Testis (tissue), 2 donors: ENCODE data around the gene LNX1.

Experiments used
- POLR2A ChIP-seq: fragments of 450-650 bp; IDR thresholded peaks from one replicate; pipeline ENCODE4 v1.6.1; 2017; ENCODE audit warnings: antibody characterized with exemption, mild to moderate bottlenecking, moderate library complexity
- TF ChIP-seq, protein P1 (sequence below), 3 experiments: fragments of 450-650 bp in 2 of 3; fragments of 200-600 bp in 1 of 3; sonication (generic) in 1 of 3; IDR thresholded peaks; one replicate each; pipeline ENCODE4 v1.5.1; 2016 to 2019; ENCODE audit warnings: antibody characterized with exemption in 3 of 3, mild to moderate bottlenecking in 2 of 3, moderate library complexity in 1 of 3

GRCh38 chr4:53479736-53480525 is 111.4 kb downstream of the LNX1 start:
- TF ChIP-seq, protein P1, sequence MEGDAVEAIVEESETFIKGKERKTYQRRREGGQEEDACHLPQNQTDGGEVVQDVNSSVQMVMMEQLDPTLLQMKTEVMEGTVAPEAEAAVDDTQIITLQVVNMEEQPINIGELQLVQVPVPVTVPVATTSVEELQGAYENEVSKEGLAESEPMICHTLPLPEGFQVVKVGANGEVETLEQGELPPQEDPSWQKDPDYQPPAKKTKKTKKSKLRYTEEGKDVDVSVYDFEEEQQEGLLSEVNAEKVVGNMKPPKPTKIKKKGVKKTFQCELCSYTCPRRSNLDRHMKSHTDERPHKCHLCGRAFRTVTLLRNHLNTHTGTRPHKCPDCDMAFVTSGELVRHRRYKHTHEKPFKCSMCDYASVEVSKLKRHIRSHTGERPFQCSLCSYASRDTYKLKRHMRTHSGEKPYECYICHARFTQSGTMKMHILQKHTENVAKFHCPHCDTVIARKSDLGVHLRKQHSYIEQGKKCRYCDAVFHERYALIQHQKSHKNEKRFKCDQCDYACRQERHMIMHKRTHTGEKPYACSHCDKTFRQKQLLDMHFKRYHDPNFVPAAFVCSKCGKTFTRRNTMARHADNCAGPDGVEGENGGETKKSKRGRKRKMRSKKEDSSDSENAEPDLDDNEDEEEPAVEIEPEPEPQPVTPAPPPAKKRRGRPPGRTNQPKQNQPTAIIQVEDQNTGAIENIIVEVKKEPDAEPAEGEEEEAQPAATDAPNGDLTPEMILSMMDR (IDR thresholded peaks at IDR 0.05) = no peak
- no peak for TF ChIP-seq POLR2A
